Measurements from ENCODE around the gene AP3M1.

- no peak for TF ChIP-seq CTCF (IDR thresholded peaks at IDR 0.05)
- no peak for TF ChIP-seq EZH2phosphoT487 (IDR thresholded peaks at IDR 0.05)
These were observed 28.6 kb downstream of the AP3M1 start for GRCh38 chr10:74122060-74122459.

Measured in neural progenitor cell (in vitro differentiated cells).